GM12878 (cell line): Measurements from ENCODE around the gene ELMO3. TPM values are rescaled to one million over a fixed set of nuclear protein-coding genes. Genes with fewer than 3 reads are reported as not detected.
A peak's percentile ranks its signal among the peaks of the same experiment; 100 is the strongest.

Source experiments
- ATAC-seq: fragments of 200-7000 bp; cut with Tn5 transposase; 3 replicates; pipeline ENCODE4 v1.9.1; 2020; ENCODE audit warnings: mild to moderate bottlenecking, moderate library complexity
- BruUV-seq: library from RNA; stranded (reverse); fragments of 400-500 nt; replicated peaks from 2 replicates; lab custom pipeline; 2021; lab: Mats Ljungman, UMichigan
- CTCF ChIA-PET: fragments of 300-600 bp; sonication (Branson Sonifier 250); formaldehyde crosslinking; extraction: SDS; loops from one replicate; lab custom pipeline; 2021; ENCODE audit warnings: inconsistent platforms; lab: Yijun Ruan, JAX
- POLR2A ChIA-PET: fragments of 350-600 bp; formaldehyde crosslinking; extraction: SDS; loops from one replicate; lab custom pipeline; 2021; ENCODE audit warnings: inconsistent platforms; lab: Charles Lee
- RAD21 ChIA-PET: fragments of 300-600 bp; sonication (Branson Sonifier 250); formaldehyde crosslinking; loops from one replicate; lab custom pipeline; 2023; ENCODE audit warnings: antibody characterized with exemption; ENCODE audit not compliant: unreplicated experiment; lab: Charles Lee
- SMC1A ChIA-PET: fragments of 300-600 bp; sonication (Branson Sonifier 250); formaldehyde crosslinking; loops from one replicate; lab custom pipeline; 2023; ENCODE audit not compliant: unreplicated experiment, uncharacterized antibody; lab: Charles Lee
- DNase-seq: peaks from one replicate; pipeline ENCODE4 v3.0.0-alpha.2; 2011; ENCODE audit warnings: low read depth, low spot score
- FAIRE-seq: peaks from 3 replicates; lab custom pipeline; 2011; peaks lifted over from hg19 to GRCh38; lab: Jason Lieb, UNC
- H2AFZ ChIP-seq: 2 replicates; pipeline ENCODE4 v1.6.0; 2011; ENCODE audit warnings: low read depth, low read length, control low read depth; ENCODE audit not compliant: control insufficient read depth
- H3K27ac ChIP-seq: 2 replicates; pipeline ENCODE4 v1.5.1; 2011; ENCODE audit warnings: control low read depth; ENCODE audit not compliant: control insufficient read depth, insufficient read depth
- H3K27me3 ChIP-seq, 2 experiments: replicated peaks in 1 of 2; 2 replicates each; pipeline versions ENCODE4 v1.6.0 to v1.6.1; 2011; ENCODE audit warnings: low read length in 1 of 2; ENCODE audit not compliant: control insufficient read depth in 2 of 2, insufficient read depth in 2 of 2
- H3K36me3 ChIP-seq, 2 experiments: 2 replicates each; pipeline ENCODE4 v1.5.1; 2011; ENCODE audit warnings: low read length in 1 of 2; ENCODE audit not compliant: control insufficient read depth in 2 of 2, insufficient read depth in 2 of 2
- H3K4me1 ChIP-seq: 2 replicates; pipeline ENCODE4 v1.6.1; 2011; ENCODE audit warnings: mild to moderate bottlenecking, low read length, moderate library complexity, mixed read lengths; ENCODE audit not compliant: control insufficient read depth, insufficient read depth
- H3K4me2 ChIP-seq: 2 replicates; pipeline ENCODE4 v1.6.0; 2011; ENCODE audit warnings: control low read depth; ENCODE audit not compliant: control insufficient read depth, insufficient read depth
- H3K4me3 ChIP-seq: fragments of 200-600 bp; sonication (generic); 2 replicates; pipeline ENCODE4 v1.5.1; 2016
- H3K79me2 ChIP-seq: 2 replicates; pipeline ENCODE4 v1.6.0; 2011; ENCODE audit warnings: low read length; ENCODE audit not compliant: control insufficient read depth, insufficient read depth
- H3K9ac ChIP-seq: 2 replicates; pipeline ENCODE4 v1.8.0; 2011; ENCODE audit warnings: low read length, control low read depth, mixed read lengths; ENCODE audit not compliant: control insufficient read depth, insufficient read depth
- H3K9me3 ChIP-seq: replicated peaks from 3 replicates; pipeline ENCODE4 v1.5.1; 2011; ENCODE audit warnings: mild to moderate bottlenecking, low read length; ENCODE audit not compliant: control insufficient read depth, insufficient read depth
- H4K20me1 ChIP-seq: 2 replicates; pipeline ENCODE4 v1.6.0; 2011; ENCODE audit not compliant: control insufficient read depth, insufficient read depth
- BHLHE40 ChIP-seq, 2 experiments: fragments of 450-650 bp in 1 of 2; IDR thresholded peaks; 2 replicates each; pipeline ENCODE4 v1.6.1; 2011 to 2017; ENCODE audit warnings: low read depth in 2 of 2, borderline replicate concordance in 1 of 2, improper control_type of control experiment in 1 of 2, low read length in 1 of 2, mild to moderate bottlenecking in 1 of 2
- IKZF2 ChIP-seq, 2 experiments: fragments of 450-650 bp; IDR thresholded peaks; 2 replicates each; pipeline ENCODE4 v1.6.1; 2017; ENCODE audit warnings: mild to moderate bottlenecking in 2 of 2, moderate library complexity in 2 of 2
- PAX8 ChIP-seq: fragments of 450-650 bp; IDR thresholded peaks from 2 replicates; pipeline ENCODE4 v1.6.1; 2017; ENCODE audit warnings: mild to moderate bottlenecking, moderate library complexity
- POU2F2 ChIP-seq: IDR thresholded peaks from 3 replicates; pipeline ENCODE4 v1.6.1; 2011; ENCODE audit warnings: low read depth, mild to moderate bottlenecking, low read length, borderline replicate concordance
- SMAD5 ChIP-seq: IDR thresholded peaks from 2 replicates; pipeline ENCODE4 v1.6.1; 2016; ENCODE audit warnings: antibody characterized with exemption, low read depth
- USF2 ChIP-seq: IDR thresholded peaks from 2 replicates; pipeline ENCODE4 v1.6.1; 2011; ENCODE audit warnings: low read depth, low read length, improper control_type of control experiment, borderline replicate concordance
- WGBS: methylation state at CpG from one replicate; pipeline ENCODE4 v1.1.6; 2016; ENCODE audit warnings: low lambda C conversion rate; ENCODE audit not compliant: insufficient replicate concordance, insufficient coverage; ENCODE audit errors: missing lambda C conversion rate; 5-methylcytosine and 5-hydroxymethylcytosine counted together
- in situ Hi-C: fragments of 300-500 bp; cut with MboI; formaldehyde crosslinking; loops from 9 replicates; pipeline ENCODE4 v1.14.3; 2018; ENCODE audit warnings: mixed read lengths
- intact Hi-C: fragments of 100-400 bp; cut with micrococcal nuclease; formaldehyde crosslinking; loops from one replicate; pipeline ENCODE4 v1.14.2; 2022; ENCODE audit not compliant: unreplicated experiment
- polyA plus RNA-seq, 11 experiments: library from polyadenylated mRNA; depleted of rRNA in 4 of 11; unstranded in 6 of 11; stranded (reverse) in 5 of 11; fragments of >200 nt; fragmentation: Nextera tagmentation in 4 of 11; fragmentation: Illumina TruSeq in 1 of 11; extraction: Ambion mirVana in 4 of 11; extraction: Trizol in 1 of 11; gene quantifications; 1 replicate in 1 of 11; 2 replicates in 10 of 11; pipeline versions ENCODE4 v1.2.1 to v1.2.3, GENCODE V29; 2011 to 2016; ENCODE audit warnings: inconsistent platforms in 2 of 11, missing spikeins in 2 of 11, low read depth in 1 of 11
- total RNA-seq, 4 experiments: library from RNA; depleted of rRNA in 3 of 4; stranded (reverse); fragments of >200 nt in 3 of 4; fragmentation: Illumina TruSeq in 1 of 4; extraction: Trizol in 1 of 4; gene quantifications; 2 replicates each; pipeline versions ENCODE4 v1.2.1 to v1.2.3, GENCODE V29; 2013 to 2021

ELMO3 gene
- total and polyA plus RNA-seq, 10 of the 15 experiments (the other 5 are each of a cell fraction or from before 2014, with no cell fraction given), result 0.05 to 4.7 (median 0.96) TPM; not detected in 1

GRCh38 chr16:67248073-67248400, 49.1 kb downstream of the ELMO3 start:
- 14% methylated on average over 7 of the region's 7 CpGs for WGBS
- POLR2A ChIA-PET, result interaction anchor here (0.8 to 8.0 kb wide), 4 partner anchors 21 to 220 kb away, joined by 3 to 100 read pairs (median 27); partner anchors contain the start of genes FBXL8, KCTD19, LRRC36 and TMEM208
- Histone ChIP-seq H3K36me3 (no peaks in the 10 kb centered on the region), H3K79me2 (peaks cover 27% of the 10 kb centered on the region), H3K27me3 (no peaks in the 10 kb centered on the region; a peak in 1 of 4 replicates), H3K27ac (no peak overlapping the region), H3K4me2 (peak overlapping the region; percentile 92), H3K4me3 (peak overlapping the region; percentile 80), H3K4me1 (peaks cover 33% of the 10 kb centered on the region), H3K9ac (peak overlapping the region; percentile 66; the same call in 1 of the 2 replicates), H3K9me3 (no peaks in the 10 kb centered on the region), H4K20me1 (no peaks in the 10 kb centered on the region), H2AFZ (peak overlapping the region; percentile 83)
- no TSS peak for BruUV-seq
- FAIRE-seq, result no peak
- in situ Hi-C loops (no loop called here), intact Hi-C loops (no loop called here)
- no peak for TF ChIP-seq POU2F2
- TF ChIP-seq BHLHE40 (IDR thresholded peaks at IDR 0.05; ENCODE audit: borderline replicate concordance in 1 of 2, low read depth in 2 of 2, low read length in 1 of 2), result peak in 1 of 2 experiments; percentile 15; a peak in 1 of 4 replicates
- TF ChIP-seq PAX8, result no peak
- TF ChIP-seq IKZF2 (IDR thresholded peaks at IDR 0.05), result 0 out of 4 replicates have a peak, but pooled peaks of 1 of the 2 experiments have one; percentile 20
- no peak for TF ChIP-seq SMAD5
- TF ChIP-seq USF2, result no peak
- no peak for ATAC-seq
- RAD21 ChIA-PET, result interaction anchor here (0.8 to 2.4 kb wide), 9 partner anchors 12 to 230 kb away, joined by 3 to 23 read pairs (median 7); partner anchors contain the start of genes FBXL8, NOL3 and TMEM208
- CTCF ChIA-PET, result interaction anchor here (0.8 to 4.9 kb wide), 8 partner anchors 12 to 91 kb away, joined by 3 to 29 read pairs (median 5); partner anchors contain the start of genes ELMO3 and TMEM208
- no peak for DNase-seq
- SMC1A ChIA-PET, result interaction anchor here (0.8 to 4.1 kb wide), 6 partner anchors 10 to 266 kb away, joined by 3 to 21 read pairs (median 5); partner anchors contain the start of gene TMEM208
